Stimulated activated CD4-positive, alpha-beta T cell treated with anti-CD3 and anti-CD28 coated beads, TNF-alpha, amount 100 ng/mL, for 48 hours (primary cell): ENCODE results near the gene PLXNA1.

Experiments used
- DNase-seq, 3 donors: peaks; one replicate each; pipeline ENCODE4 v3.0.0-alpha.2; 2020; ENCODE audit warnings: low read depth in 3 of 3

Gene PLXNA1

DNA sequence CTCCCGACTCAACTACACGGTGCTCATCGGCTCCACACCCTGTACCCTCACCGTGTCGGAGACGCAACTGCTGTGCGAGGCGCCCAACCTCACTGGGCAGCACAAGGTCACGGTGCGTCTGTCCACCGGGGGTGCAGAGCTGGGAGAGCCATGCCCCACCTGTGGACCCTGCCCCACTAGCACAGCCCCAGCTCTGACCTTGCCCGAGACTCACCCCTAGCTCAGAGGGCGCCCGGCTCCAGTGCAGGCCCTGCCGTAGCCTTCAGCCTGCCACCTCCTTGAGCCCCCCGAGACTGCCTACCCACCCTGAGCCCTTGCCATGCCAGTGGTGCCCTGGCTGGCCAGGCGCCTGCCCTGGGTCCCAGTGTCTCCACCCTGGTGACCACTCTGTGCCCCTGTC, 34.9 kb downstream of the PLXNA1 start:
- DNase-seq = no peak

DNA sequence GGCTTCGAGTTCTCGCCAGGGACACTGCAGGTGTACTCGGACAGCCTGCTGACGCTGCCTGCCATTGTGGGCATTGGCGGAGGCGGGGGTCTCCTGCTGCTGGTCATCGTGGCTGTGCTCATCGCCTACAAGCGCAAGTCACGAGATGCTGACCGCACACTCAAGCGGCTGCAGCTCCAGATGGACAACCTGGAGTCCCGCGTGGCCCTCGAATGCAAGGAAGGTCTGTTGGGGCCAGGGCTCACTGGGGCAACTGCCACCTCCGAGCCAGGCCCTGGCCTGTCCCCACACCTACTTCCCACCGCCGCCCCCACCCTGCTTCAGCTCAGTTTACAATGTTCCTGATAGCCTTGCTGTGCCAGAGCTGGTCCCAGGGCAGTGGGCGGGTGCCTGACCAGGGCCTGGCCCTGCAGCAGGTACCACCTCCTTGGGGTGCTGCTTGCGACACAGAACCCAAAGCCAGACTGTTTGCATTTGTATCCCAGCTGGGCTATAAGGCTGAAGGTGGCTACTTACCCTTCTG, 35.5 kb downstream of the PLXNA1 start:
- no peak for DNase-seq

DNA sequence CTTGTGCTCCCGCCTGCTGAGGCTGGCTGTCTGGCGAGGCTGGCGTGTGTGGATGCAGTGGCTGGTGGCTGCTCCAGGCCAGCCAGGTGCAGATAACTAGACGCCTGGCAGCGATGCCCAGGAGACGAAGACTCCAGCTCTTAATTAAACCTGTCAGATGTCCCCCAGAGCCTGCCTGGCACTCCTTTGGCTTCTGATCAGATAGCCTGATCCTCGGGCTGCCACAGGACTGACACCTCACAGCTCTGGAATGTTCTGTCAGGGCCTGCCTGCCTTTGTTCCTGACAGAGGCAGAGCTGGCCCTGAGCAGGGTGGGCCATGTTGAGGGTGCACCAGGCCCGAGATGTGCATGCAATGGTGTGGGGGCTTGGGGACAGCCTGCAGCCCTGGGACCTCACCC, 36.5 kb downstream of the PLXNA1 start:
- no peak for DNase-seq

DNA sequence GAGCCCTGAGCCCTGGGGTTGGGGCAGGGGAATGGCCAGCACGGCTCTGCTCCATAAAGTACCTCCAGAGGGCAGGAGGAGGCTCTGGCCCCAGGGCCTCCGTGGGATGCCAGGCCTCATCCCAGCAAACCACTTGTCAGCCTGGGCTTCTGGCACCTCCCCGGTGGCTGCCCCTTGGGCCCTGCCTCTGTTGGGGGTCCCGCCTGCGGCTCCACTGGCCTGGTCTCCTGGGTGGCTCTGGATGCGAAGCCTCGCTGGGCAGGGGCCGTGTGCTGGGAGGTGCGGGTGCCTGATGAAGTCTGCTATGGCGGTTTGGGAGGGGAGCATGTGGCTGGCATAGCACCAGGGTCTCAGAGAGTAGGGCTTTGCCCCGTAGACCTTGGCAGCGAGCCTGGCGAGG, 37.6 kb downstream of the PLXNA1 start:
- DNase-seq = no peak

DNA sequence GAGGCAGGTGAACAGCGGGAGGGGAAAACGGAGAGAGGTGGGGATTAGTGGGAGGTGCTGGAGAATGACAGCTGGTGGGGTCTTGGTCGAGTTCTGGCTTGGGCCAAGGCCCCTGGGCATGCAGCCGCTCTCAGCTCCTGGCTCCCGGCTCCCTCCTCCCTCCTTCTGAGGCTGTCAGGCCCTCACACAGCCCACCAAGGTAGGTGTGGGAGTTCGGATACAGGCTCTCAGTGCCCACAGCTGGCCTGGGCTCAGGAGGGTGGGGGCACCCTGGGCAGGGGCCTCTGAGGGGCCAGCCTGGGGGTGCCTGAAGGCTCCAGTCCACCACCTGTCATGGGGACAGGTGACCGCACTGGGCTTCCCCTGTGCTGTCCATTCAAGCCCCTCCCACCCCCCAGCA, 39.9 kb downstream of the PLXNA1 start:
- no peak for DNase-seq

DNA sequence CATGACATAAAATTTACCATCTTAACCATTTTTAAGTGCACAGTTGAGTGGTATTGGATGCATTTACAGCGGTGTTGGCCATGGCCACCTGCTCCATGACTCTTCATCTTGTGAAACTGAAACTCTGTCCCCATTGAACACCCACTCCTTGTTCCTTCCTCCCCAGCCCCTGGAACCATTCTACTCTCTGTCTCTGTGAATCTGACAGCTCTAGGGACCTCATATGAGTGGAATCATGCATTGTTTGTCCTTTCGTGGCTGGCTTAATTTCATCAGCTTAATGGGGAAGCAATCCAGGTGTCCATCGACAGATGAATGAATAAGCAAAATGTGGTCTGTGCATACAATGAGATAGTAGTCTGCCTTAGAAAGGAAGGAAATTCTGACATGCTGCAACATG, 42.5 kb downstream of the PLXNA1 start:
- DNase-seq = no peak

DNA sequence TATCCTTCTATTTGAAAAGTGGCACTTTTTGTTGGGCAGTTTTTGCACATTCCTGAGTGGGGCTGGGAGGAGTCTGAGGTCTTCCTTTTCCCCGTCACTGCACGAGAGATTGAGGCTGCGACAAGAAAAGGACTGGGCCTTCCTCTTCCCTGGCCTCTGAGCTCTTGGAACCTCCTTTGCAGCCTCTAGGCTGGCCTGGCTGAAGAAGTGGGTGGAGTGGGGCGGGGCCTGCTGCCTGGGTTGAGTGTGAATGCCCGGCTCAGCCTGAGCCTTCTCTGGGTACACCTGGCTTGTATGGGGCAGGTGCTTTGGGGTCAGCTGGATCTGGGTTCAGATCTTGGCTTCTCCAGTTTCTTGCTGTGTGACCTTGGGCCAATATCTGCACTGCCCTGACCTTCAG, 43.1 kb downstream of the PLXNA1 start:
- no peak for DNase-seq

DNA sequence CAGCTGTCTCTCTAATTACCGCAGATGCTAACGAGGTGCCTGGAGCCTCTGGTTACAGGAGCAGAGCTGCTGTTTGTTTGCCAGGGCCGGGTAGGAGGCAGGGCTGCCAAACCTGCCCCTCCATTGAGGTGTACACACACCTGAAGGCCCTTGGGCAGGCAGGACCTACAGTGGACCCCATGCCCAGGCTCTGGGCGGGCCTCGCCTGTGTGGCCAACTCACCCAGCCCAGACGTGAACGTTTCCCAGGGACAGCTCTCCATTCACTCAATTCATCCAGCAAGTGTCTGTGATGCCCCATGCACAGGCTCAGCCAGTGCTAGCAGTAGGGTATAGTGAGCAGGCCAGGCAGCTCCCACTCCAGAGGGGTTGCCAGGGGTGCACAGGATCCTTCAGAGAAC, 43.7 kb downstream of the PLXNA1 start:
- DNase-seq = no peak

DNA sequence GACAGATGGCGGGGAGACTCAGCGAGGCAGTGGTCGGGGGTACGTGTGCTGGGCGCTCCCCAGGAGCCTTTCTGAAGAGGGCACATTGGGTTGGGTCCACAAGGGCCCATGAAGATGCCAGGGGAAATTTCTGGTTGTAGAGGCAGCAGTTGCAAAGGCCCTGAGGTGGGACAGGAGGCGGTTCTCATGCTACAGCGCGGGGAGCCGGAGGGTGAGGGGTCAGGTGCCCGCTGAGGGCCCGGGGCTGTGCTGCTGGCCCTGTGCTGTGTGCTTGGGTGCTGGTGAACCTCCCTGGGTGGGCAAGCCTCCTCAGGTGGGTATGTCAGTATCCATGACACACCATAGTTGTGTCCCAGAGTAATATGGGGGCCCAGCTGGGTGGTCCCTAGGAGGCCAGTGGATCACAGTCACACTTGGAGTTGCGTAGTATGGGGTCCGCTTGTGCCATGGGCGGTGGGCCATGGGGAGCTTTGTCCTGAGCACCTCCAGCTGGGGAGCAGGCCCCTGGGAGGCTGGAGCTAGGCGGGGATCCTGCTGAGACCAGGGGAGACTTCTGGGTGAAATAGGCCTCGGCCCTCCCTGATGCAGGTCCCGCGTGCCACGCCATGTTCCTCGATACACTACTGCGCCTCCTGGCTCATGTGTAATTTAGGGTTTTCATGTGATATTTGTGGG, 44.3 kb downstream of the PLXNA1 start:
- DNase-seq = no peak

DNA sequence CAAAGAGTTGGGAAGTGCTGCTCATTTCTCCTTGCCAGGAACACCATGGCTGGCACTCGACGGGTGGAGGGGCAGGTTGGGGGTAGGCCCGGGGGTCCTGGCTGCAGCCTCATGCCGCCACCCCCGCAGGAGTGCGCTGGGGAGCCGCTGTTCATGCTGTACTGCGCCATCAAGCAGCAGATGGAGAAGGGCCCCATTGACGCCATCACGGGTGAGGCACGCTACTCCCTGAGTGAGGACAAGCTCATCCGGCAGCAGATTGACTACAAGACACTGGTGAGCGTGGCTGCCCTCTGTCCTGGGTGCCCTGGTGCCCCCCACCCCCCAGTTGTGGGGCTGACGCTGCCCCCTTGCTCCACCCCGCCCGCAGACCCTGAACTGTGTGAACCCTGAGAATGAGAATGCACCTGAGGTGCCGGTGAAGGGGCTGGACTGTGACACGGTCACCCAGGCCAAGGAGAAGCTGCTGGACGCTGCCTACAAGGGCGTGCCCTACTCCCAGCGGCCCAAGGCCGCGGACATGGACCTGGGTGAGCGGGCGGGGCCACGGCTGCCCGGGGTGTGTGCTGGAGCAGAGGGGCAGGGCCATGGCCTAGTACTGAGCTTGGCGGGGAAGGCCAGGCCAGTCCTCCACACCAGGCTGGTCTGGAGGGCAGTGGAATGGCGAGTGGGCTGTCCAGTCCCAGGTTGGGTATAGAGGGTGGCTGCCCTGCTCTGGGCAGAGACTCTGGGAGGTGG, 45.1 kb downstream of the PLXNA1 start:
- DNase-seq = no peak

DNA sequence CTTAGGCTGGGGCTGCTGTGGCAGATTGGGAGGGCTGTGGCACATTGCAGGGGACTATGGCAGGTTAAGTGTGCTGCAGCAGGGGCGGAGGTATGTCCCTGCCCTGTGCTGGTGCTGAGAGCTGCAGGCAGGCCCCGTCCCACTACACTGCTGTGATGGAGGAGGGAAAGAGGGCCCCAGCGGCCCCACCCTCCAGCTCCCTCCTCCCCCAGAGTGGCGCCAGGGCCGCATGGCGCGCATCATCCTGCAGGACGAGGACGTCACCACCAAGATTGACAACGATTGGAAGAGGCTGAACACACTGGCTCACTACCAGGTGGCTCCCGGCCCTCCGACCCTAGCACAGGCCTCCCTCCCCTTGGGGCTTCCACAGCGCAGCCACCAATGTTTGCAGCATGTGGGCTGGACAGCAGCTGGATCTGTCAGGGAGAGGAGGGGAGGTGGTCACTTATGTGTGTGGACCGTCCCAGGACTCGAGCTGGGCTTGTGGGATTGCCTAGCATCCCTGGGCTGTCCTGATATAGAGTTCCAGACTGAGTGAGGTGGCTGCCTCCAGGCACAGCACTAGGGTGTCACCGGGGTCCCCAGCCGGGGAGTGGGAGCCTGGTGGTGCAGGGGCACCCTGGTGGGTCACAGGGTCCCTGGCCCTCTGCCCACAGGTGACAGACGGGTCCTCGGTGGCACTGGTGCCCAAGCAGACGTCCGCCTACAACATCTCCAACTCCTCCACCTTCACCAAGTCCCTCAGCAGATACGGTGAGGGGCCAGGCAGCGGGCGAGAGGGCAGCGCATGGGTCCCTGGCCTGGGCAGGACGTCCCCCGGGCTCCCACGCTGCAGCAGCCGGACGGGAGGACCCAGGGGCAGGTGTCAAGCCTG, 46.1 kb downstream of the PLXNA1 start:
- DNase-seq = no peak

DNA sequence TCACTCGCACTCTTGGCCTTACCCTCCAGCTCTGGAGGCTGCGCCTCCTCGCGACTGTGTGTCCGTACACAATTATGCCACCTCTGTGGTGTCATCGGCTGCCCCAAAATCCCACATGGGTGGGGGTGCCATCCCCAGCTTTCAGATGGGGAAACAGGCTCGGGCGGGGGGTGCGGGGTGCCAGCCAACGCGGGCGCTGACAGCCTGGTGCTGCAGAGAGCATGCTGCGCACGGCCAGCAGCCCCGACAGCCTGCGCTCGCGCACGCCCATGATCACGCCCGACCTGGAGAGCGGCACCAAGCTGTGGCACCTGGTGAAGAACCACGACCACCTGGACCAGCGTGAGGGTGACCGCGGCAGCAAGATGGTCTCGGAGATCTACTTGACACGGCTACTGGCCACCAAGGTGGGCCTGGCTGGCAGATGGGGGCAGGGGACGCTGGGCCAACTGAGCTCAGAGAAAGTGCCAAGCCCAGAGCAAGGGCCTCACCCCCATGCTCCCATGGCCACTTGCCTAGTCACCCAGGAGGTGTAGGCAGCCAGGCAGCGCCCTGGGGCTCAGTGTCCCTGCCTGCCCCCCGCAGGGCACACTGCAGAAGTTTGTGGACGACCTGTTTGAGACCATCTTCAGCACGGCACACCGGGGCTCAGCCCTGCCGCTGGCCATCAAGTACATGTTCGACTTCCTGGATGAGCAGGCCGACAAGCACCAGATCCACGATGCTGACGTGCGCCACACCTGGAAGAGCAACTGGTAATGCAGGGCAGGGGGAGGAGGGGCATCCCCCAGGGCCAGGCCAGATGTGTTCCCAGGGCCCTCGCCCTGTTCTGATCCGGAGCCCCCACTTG, 47.0 kb downstream of the PLXNA1 start:
- no peak for DNase-seq

DNA sequence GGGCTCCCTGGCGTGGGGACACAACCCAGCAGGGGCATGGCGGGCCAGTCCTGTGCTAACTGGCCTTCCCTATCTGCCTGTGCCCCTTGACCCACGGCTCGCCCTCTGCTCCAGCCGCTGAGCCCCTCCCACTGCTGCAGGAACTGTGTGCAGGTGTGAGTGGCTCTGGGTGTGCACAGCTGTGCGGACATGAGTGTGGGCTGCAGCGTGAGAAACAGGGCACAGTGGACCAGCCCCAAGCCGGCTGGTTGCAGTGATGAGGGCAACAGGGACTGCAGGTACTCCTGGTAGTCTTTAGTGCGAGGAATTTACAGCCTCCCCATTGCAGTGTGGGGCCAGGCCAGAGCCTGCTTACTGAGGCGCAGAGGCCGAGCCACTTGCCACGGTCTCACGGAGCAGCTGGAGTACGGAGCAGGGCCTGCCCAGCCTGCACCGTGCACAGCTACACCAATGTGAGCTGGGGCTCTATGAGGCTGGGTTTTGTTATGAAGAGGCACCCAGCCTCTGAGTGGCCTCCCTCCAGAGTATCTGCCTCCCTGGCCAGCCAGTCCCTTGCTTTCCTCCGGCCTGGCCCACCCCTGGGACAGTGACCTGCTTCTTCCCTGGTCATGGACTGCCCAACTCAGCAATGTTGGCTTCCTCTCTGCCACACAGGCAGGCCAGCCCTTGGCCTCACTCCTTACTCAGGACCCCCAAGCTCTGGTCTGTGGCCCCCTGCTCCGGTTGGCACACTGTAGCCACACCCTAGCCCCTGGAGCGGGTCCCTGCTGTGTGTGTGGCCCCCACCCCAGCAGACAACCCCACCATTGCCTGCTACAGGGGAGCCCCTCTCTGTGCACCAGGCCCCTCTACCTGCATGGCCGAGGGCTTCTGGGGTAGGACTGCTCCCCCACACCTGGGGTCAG, 47.8 kb downstream of the PLXNA1 start:
- DNase-seq = no peak

DNA sequence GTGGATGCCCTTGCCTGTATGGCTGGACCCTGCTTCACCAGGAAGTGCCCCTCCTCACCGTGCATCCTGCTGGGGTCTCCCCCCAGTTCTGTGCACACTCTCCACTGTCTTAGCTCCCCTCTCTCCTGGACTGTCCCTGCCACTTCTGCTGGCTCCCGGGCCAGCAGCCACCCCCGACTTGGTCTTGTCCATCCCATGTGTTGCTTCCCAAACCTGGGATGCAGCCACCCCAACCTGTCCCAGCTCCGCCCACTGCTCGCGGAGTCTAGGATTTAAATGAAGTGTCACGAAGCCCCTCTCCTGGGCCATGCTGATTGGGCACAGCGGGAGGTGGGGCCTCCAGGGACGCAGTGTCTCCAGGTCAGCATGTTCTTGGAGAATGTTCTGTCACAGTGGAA, 48.5 kb downstream of the PLXNA1 start:
- DNase-seq = no peak

DNA sequence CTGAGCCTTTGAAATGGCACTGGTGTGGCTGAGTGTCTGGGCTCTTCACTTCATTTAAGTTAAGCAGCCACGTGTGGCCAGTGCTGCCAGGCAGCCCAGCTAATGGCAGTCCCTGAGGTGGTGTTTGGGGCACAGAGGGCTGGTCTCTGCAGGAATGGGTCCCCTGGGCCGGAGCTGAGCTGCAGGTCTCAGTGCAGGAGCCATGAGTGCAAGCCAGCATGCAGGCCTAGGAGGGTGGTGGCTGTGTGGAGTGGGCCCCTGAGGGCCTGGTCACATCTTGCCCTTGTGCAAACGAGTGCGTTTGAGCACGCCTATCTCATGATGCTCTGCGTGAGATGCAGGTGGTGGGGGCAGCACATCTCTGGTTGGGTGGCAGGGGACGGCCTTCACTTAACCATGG, 48.9 kb downstream of the PLXNA1 start:
- no peak for DNase-seq

DNA sequence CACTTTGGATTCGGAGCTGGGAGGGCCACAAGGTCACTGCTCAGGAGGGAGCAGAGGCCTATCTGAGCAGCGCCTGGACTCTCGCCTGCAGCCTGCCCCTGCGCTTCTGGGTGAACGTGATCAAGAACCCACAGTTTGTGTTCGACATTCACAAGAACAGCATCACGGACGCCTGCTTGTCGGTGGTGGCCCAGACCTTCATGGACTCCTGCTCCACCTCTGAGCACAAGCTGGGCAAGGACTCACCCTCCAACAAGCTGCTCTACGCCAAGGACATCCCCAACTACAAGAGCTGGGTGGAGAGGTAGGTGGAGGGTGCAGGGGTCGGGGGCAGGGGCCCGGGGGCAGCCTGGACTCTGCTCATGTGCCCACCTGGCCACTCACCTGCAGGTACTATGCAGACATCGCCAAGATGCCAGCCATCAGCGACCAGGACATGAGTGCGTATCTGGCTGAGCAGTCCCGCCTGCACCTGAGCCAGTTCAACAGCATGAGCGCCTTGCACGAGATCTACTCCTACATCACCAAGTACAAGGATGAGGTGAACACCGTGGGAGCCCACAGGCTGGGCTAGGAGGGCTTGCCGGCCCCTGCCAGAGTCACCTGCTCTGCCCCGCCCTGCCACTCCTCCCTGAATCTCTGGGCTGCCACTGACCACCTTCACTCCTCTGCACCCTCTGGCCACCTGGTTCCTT, 49.5 kb downstream of the PLXNA1 start:
- DNase-seq = no peak
